Measurements from ENCODE around the gene NET1. TPM values are rescaled to one million over a fixed set of nuclear protein-coding genes. Genes with fewer than 3 reads are reported as not detected.
A peak's percentile ranks its signal among the peaks of the same experiment; 100 is the strongest.

The NET1 gene
- total and polyA plus RNA-seq, 8 donors: 50.2 to 246 (median 84.6) TPM

DNA sequence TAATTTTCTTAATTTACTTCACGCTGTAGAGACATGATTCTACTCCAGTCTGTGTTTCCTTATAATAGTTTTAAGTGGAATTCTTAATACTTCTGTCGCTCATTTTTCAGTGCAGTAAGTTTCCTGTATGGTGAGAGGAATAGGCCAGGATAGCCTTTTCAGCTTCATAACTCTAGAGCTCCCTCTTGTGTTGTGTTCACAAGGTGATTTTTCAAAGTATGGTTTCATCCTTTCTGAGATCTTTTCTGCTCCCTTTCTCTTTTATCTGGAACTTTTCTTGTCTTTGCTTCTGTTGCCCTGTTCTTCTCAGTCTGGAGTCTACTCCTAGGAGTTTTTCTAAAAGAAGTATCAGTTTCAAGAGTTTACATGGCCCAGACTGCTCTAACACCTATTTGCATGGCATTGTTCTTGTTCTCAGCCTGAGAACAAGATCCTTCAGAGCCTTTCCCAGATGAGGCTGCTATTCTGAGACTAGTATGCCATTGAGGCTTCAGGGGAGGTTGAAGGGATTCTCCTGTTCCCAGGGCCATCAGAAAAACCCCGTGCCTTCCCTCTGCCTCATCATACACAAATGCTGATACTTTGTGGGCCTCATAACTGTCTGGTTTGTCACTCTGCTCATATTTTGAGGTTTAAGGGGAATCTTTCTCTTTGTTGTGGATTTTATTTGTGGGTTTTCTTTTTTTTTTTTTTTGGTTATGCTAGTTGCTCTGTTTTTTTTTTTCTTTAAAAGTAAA, 21.8 kb downstream of the NET1 start:
- Histone ChIP-seq H3K4me1 (peaks cover 4 to 51% (median 25%) of the 10 kb centered on the region in 4 donors), H3K27me3 (no peaks in the 10 kb centered on the region), H3K4me3 (no peak overlapping the region), H3K36me3 (peaks cover 0 to 15% (median 9%) of the 10 kb centered on the region in 4 donors), H3K27ac (peak overlapping the region; percentile 12 to 57 (median 40)), H3K9me3 (no peaks in the 10 kb centered on the region)
- WGBS, 5 donors: 35 to 47% (median 37%) methylated on average over 3 of the region's 3 CpGs
- no peak for TF ChIP-seq POLR2A (IDR thresholded peaks at IDR 0.05)
- peak in 5 of 7 experiments; percentile 42 to 74 (median 65) for TF ChIP-seq CTCF (IDR thresholded peaks at IDR 0.05)
- TF ChIP-seq EP300 (IDR thresholded peaks at IDR 0.05): no peak
- peak in 1 of 3 donors; percentile 7 for TF ChIP-seq POLR2AphosphoS5 (IDR thresholded peaks at IDR 0.05)
- intact Hi-C loops (cut with DNase I; ENCODE audit: low total_unique reads): loop anchor here (10.0 kb wide), 1 partner anchor 431 kb away; no protein-coding TSS in a partner anchor
- DNase-seq: peak in 1 of 2 donors; percentile 72

GRCh38 chr10:5435328-5435727, 23.0 kb downstream of the NET1 start:
- Histone ChIP-seq H3K27me3 (no peaks in the 10 kb centered on the region), H3K27ac (peak overlapping the region in 2 of 5 donors; percentile 12 to 57), H3K4me1 (peaks cover 4 to 51% (median 27%) of the 10 kb centered on the region in 4 donors), H3K9me3 (no peaks in the 10 kb centered on the region), H3K36me3 (peaks cover 0 to 13% (median 9%) of the 10 kb centered on the region in 4 donors), H3K4me3 (no peak overlapping the region)
- intact Hi-C loops (cut with DNase I; ENCODE audit: low total_unique reads): loop anchor here (10.0 kb wide), 1 partner anchor 429 kb away; no protein-coding TSS in a partner anchor
- TF ChIP-seq POLR2AphosphoS5 (IDR thresholded peaks at IDR 0.05) (no peak), EP300 (IDR thresholded peaks at IDR 0.05) (no peak), CTCF (IDR thresholded peaks at IDR 0.05) (no peak), POLR2A (IDR thresholded peaks at IDR 0.05) (no peak)
- no peak for DNase-seq
- WGBS, 5 donors: 62 to 83% (median 72%) methylated on average over 3 of the region's 3 CpGs

DNA sequence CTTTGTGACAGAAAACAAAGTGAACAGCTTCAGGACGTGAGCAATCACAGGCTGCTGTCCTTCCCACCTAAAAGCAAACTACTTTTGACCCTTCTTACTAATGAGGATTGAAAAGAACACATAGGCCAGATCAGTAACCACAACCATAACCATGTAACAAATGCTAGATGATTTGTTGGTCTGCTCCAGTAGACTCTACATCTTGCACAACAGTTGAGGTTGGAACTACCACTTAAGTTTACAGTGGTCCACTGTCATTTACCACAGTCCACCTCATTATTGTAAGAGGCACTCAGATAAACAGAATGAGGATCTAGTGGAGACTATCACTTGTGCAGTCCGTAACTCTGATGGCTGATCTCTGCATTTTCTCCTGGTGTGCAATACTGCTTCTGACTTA, 27.8 kb downstream of the NET1 start:
- no peaks in the 10 kb centered on the region for H3K27me3 ChIP-seq
- H3K4me3 ChIP-seq: no peak overlapping the region
- intact Hi-C loops (cut with DNase I; ENCODE audit: low total_unique reads): loop anchor here (5.0 kb wide), 1 partner anchor 187 kb away; no protein-coding TSS in a partner anchor
- no peak for DNase-seq
- no peak overlapping the region for H3K27ac ChIP-seq
- H3K36me3 ChIP-seq: peaks cover 0 to 3% (median 0%) of the 10 kb centered on the region in 4 donors
- peaks cover 4 to 67% (median 32%) of the 10 kb centered on the region in 4 donors for H3K4me1 ChIP-seq
- TF ChIP-seq EP300 (IDR thresholded peaks at IDR 0.05) (no peak), POLR2AphosphoS5 (IDR thresholded peaks at IDR 0.05) (no peak), POLR2A (IDR thresholded peaks at IDR 0.05) (no peak), CTCF (IDR thresholded peaks at IDR 0.05) (no peak)
- 82 to 96% (median 91%) methylated on average over 2 of the region's 2 CpGs for WGBS, 5 donors
- H3K9me3 ChIP-seq: no peaks in the 10 kb centered on the region

GRCh38 chr10:5441106-5441505, 28.7 kb downstream of the NET1 start:
- Histone ChIP-seq H3K4me3 (no peak overlapping the region), H3K27ac (no peak overlapping the region), H3K9me3 (no peaks in the 10 kb centered on the region), H3K27me3 (no peaks in the 10 kb centered on the region), H3K36me3 (peaks cover 0 to 3% (median 0%) of the 10 kb centered on the region in 4 donors), H3K4me1 (peaks cover 7 to 68% (median 39%) of the 10 kb centered on the region in 4 donors)
- no peak for DNase-seq
- TF ChIP-seq CTCF (IDR thresholded peaks at IDR 0.05): no peak
- no peak for TF ChIP-seq POLR2AphosphoS5 (IDR thresholded peaks at IDR 0.05)
- TF ChIP-seq EP300 (IDR thresholded peaks at IDR 0.05): no peak
- no peak for TF ChIP-seq POLR2A (IDR thresholded peaks at IDR 0.05)
- 82 to 91% (median 86%) methylated on average over 4 of the region's 4 CpGs; no CpG with 5 or more reads in 1 of the 5 donors for whole genome bisulfite sequencing, 5 donors
- intact Hi-C loops (cut with DNase I; ENCODE audit: low total_unique reads): loop anchor here (5.0 kb wide), 1 partner anchor 186 kb away; no protein-coding TSS in a partner anchor

Measured in stomach (tissue), 9 donors.